Mesendoderm (in vitro differentiated cells): ENCODE data around the gene SLC30A9.

Experiments
- DNase-seq: peaks from one replicate; pipeline ENCODE4 v3.0.0; 2013
- H2AK5ac ChIP-seq: 2 replicates; pipeline ENCODE4 v1.6.1; 2013; ENCODE audit warnings: low read length, inconsistent platforms
- H2BK120ac ChIP-seq: 2 replicates; pipeline ENCODE4 v1.6.1; 2013; ENCODE audit warnings: low read depth, mild to moderate bottlenecking, low read length, moderate library complexity, mixed read lengths
- H2BK15ac ChIP-seq: replicated peaks from 2 replicates; pipeline ENCODE4 v1.6.1; 2013; ENCODE audit warnings: low read depth, mild to moderate bottlenecking, moderate library complexity
- H2BK5ac ChIP-seq: 2 replicates; pipeline ENCODE4 v1.6.1; 2013; ENCODE audit warnings: low read length, inconsistent platforms
- H3K18ac ChIP-seq: 2 replicates; pipeline ENCODE4 v1.6.1; 2013; ENCODE audit warnings: mild to moderate bottlenecking, low read length, mixed read lengths
- H3K23ac ChIP-seq: one replicate; pipeline ENCODE4 v1.6.1; 2013; ENCODE audit warnings: low read length
- H3K27ac ChIP-seq: 2 replicates; pipeline ENCODE4 v1.5.1; 2013; ENCODE audit warnings: low read depth, mild to moderate bottlenecking, inconsistent platforms, low read length, moderate library complexity
- H3K27me3 ChIP-seq: 2 replicates; pipeline ENCODE4 v1.6.1; 2013; ENCODE audit warnings: low read length, control low read depth, mild to moderate bottlenecking, inconsistent platforms; ENCODE audit not compliant: insufficient read depth, poor library complexity
- H3K36me3 ChIP-seq: 2 replicates; pipeline ENCODE4 v1.6.1; 2013; ENCODE audit warnings: low read length, inconsistent platforms; ENCODE audit not compliant: control insufficient read depth, insufficient read depth
- H3K4ac ChIP-seq: one replicate; pipeline ENCODE4 v1.6.1; 2013; ENCODE audit warnings: low read depth, mild to moderate bottlenecking, low read length, moderate library complexity
- H3K4me1 ChIP-seq: 2 replicates; pipeline ENCODE4 v1.6.1; 2013; ENCODE audit warnings: low read depth, low read length, inconsistent platforms; ENCODE audit not compliant: control insufficient read depth
- H3K4me2 ChIP-seq: 2 replicates; pipeline ENCODE4 v1.6.1; 2013; ENCODE audit warnings: low read length
- H3K4me3 ChIP-seq: 2 replicates; pipeline ENCODE4 v1.5.1; 2013; ENCODE audit warnings: mild to moderate bottlenecking, low read length
- H3K56ac ChIP-seq: one replicate; pipeline ENCODE4 v1.6.1; 2013; ENCODE audit warnings: low read length
- H3K79me1 ChIP-seq: 2 replicates; pipeline ENCODE4 v1.6.1; 2013; ENCODE audit warnings: low read length, inconsistent platforms
- H3K79me2 ChIP-seq: 2 replicates; pipeline ENCODE4 v1.6.1; 2013; ENCODE audit warnings: mild to moderate bottlenecking, low read length; ENCODE audit not compliant: control insufficient read depth, insufficient read depth
- H3K9ac ChIP-seq: 2 replicates; pipeline ENCODE4 v1.6.1; 2013; ENCODE audit warnings: low read length, inconsistent platforms
- H4K5ac ChIP-seq: one replicate; pipeline ENCODE4 v1.6.1; 2013; ENCODE audit warnings: low read length
- H4K8ac ChIP-seq: one replicate; pipeline ENCODE4 v1.6.1; 2013; ENCODE audit warnings: low read depth, mild to moderate bottlenecking, control low read depth, low read length, moderate library complexity
- WGBS: extraction: QIAGEN DNeasy Blood & Tissue Kit; methylation state at CpG from one replicate; pipeline ENCODE4 v1.1.7; 2013; ENCODE audit warnings: low lambda C conversion rate, missing lambda C conversion rate; ENCODE audit not compliant: insufficient coverage; ENCODE audit errors: extremely low coverage; 5-methylcytosine and 5-hydroxymethylcytosine counted together

Gene SLC30A9

DNA sequence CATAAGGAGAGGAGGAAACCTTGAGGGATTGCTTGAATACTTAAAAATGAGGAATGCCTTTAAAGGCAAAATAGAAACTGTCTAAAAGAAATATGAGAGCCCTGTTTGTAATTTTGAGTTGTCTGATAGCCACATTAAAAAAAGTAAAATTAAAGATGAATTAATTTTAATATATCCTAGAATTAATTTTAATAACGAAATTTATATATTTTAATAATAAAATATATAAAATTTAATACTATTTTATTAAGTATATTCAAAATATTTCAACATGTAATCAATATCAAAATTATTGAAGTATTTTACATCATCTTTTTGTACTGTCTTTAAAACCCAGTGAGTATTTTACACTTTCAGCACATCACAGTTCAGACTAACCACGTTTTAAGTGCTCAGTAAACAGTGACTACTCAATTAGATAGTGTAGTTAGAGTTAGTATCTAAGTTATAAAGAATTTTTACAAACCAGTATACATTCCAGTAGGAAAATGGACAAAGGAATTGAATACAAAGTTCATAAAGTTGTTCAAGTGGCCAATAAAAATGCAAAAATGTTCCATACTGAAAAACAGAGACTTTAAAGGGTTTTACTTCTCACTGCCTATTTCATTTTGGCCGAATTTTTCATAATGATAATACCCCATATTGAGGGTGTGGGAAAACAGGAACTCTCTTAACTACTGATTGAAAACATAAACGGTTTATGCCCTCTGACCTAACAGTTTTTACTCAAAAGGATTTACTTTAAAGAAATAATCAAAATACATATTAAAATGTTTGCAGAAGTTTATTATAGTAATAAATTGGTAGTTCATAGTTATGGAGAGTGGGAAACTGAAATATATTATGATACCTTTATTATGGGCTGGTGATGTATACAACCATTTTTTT is 2.9 kb downstream of the SLC30A9 start:
- Histone ChIP-seq H2BK15ac (no peak overlapping the region), H3K4me1 (no peaks in the 10 kb centered on the region), H2BK5ac (no peak overlapping the region), H3K27ac (no peak overlapping the region), H3K56ac (no peak overlapping the region), H4K8ac (no peak overlapping the region), H4K5ac (no peak overlapping the region), H3K79me2 (peaks cover 16% of the 10 kb centered on the region), H3K36me3 (no peaks in the 10 kb centered on the region), H3K27me3 (no peaks in the 10 kb centered on the region), H3K79me1 (peaks cover 7% of the 10 kb centered on the region), H3K23ac (no peak overlapping the region), H2AK5ac (no peak overlapping the region), H3K9ac (no peak overlapping the region), H3K4ac (no peak overlapping the region), H3K4me3 (no peak overlapping the region), H2BK120ac (no peak overlapping the region), H3K18ac (no peak overlapping the region), H3K4me2 (no peak overlapping the region)
- no CpG with 5 or more reads among the region's 4 CpGs for WGBS
- no peak for DNase-seq

DNA sequence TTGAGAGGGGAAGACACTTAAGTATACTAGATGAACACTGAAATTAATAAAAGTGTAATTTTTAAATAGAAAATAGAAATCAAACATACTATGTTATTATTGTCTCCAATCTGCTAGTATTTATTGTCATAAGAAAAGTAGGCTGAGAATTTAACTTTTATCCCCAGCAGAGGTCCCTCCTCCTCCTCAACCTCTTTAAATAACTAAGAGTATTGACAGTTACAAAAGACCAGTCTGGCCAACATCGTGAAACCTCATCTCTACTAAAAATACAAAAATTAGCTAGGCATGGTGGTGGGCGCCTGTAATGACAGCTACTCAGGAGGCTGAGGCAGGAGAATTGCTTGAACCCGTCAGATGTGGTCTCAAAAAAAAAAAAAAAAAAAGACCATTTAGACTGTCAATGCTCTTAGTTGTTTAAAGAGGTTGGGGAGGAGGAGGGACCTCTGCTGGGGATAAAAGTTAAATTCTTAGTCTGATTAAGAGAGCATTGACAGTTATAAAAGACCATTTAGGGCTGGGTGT is 4.2 kb downstream of the SLC30A9 start:
- H3K9ac ChIP-seq: no peak overlapping the region
- peaks cover 16% of the 10 kb centered on the region for H3K79me2 ChIP-seq
- no peak overlapping the region for H2AK5ac ChIP-seq
- no peak overlapping the region for H3K18ac ChIP-seq
- no peak overlapping the region for H2BK120ac ChIP-seq
- H2BK15ac ChIP-seq: no peak overlapping the region
- H2BK5ac ChIP-seq: no peak overlapping the region
- no peak overlapping the region for H3K4me2 ChIP-seq
- H3K23ac ChIP-seq: no peak overlapping the region
- H3K4ac ChIP-seq: no peak overlapping the region
- H3K36me3 ChIP-seq: no peaks in the 10 kb centered on the region
- H3K27ac ChIP-seq: no peak overlapping the region
- H3K27me3 ChIP-seq: no peaks in the 10 kb centered on the region
- H4K8ac ChIP-seq: no peak overlapping the region
- no peak overlapping the region for H3K4me3 ChIP-seq
- H3K4me1 ChIP-seq: no peaks in the 10 kb centered on the region
- H3K56ac ChIP-seq: no peak overlapping the region
- no peak overlapping the region for H4K5ac ChIP-seq
- no peak for DNase-seq
- WGBS: no CpG with 5 or more reads among the region's 3 CpGs
- peaks cover 7% of the 10 kb centered on the region for H3K79me1 ChIP-seq

DNA sequence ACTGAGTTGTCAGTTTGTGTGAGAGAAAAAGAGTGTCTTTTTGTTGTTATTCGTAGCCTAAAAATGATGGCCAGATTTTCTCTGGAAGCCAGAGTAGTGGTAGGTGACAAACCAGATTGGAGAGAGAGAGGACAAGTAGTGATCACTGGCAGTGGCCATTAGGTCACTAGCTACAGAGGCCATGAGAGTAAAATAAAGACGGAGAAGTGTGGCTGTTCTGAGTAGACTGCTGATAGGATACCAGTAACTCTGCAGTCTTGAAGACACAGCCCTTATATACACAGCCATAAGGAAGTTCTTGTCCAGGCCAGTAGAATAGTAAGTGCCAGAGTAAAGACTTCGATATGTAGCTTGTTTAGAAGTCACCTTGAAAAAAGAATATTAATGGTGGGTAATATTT is 7.7 kb downstream of the SLC30A9 start:
- peaks cover 2% of the 10 kb centered on the region for H3K79me1 ChIP-seq
- no CpG with 5 or more reads among the region's 3 CpGs for WGBS

DNA sequence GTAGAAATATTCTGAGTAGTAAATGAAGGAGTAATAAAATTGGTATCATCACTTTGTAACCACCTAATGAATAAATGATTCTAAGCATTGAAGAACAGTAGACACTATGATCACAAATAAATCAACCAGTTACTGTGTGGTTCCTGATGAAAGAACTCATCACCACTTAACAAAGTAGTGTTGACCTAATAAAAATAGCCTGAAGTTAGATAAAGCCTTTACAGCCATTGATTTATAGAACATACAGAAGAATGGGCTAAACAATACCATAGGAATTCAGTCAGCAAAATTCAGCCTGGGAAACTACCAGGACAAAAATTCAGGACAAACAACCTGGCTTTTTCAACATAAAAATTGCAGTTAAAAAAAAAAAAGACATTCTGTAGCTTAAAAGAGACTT is 9.0 kb downstream of the SLC30A9 start:
- H3K27ac ChIP-seq: no peak overlapping the region
- H3K4me1 ChIP-seq: no peaks in the 10 kb centered on the region
- H2BK15ac ChIP-seq: no peak overlapping the region
- H3K36me3 ChIP-seq: no peaks in the 10 kb centered on the region
- no peak overlapping the region for H3K23ac ChIP-seq
- H3K56ac ChIP-seq: no peak overlapping the region
- H3K18ac ChIP-seq: no peak overlapping the region
- H4K5ac ChIP-seq: no peak overlapping the region
- no peak overlapping the region for H3K4me2 ChIP-seq
- no peak overlapping the region for H2BK5ac ChIP-seq
- H3K4ac ChIP-seq: no peak overlapping the region
- no peak overlapping the region for H2BK120ac ChIP-seq
- DNase-seq: no peak
- no peak overlapping the region for H3K4me3 ChIP-seq
- H2AK5ac ChIP-seq: no peak overlapping the region
- peaks cover 2% of the 10 kb centered on the region for H3K79me1 ChIP-seq
- no peaks in the 10 kb centered on the region for H3K27me3 ChIP-seq
- H3K9ac ChIP-seq: no peak overlapping the region
- H3K79me2 ChIP-seq: peaks cover 1% of the 10 kb centered on the region
- H4K8ac ChIP-seq: no peak overlapping the region

More for the DNA sequence above, 7.7 kb downstream of the SLC30A9 start:
- H3K27me3 ChIP-seq: no peaks in the 10 kb centered on the region
- H3K4me2 ChIP-seq: no peak overlapping the region
- H3K4ac ChIP-seq: no peak overlapping the region
- H2BK120ac ChIP-seq: no peak overlapping the region
- H2AK5ac ChIP-seq: no peak overlapping the region
- no peak overlapping the region for H3K4me3 ChIP-seq
- H4K5ac ChIP-seq: no peak overlapping the region
- H3K56ac ChIP-seq: no peak overlapping the region
- no peak overlapping the region for H3K9ac ChIP-seq
- peaks cover 1% of the 10 kb centered on the region for H3K79me2 ChIP-seq
- DNase-seq: no peak
- no peak overlapping the region for H2BK15ac ChIP-seq
- H3K18ac ChIP-seq: no peak overlapping the region
- H3K4me1 ChIP-seq: no peaks in the 10 kb centered on the region
- no peak overlapping the region for H3K27ac ChIP-seq
- H2BK5ac ChIP-seq: no peak overlapping the region
- H3K36me3 ChIP-seq: no peaks in the 10 kb centered on the region
- no peak overlapping the region for H4K8ac ChIP-seq
- no peak overlapping the region for H3K23ac ChIP-seq

DNA sequence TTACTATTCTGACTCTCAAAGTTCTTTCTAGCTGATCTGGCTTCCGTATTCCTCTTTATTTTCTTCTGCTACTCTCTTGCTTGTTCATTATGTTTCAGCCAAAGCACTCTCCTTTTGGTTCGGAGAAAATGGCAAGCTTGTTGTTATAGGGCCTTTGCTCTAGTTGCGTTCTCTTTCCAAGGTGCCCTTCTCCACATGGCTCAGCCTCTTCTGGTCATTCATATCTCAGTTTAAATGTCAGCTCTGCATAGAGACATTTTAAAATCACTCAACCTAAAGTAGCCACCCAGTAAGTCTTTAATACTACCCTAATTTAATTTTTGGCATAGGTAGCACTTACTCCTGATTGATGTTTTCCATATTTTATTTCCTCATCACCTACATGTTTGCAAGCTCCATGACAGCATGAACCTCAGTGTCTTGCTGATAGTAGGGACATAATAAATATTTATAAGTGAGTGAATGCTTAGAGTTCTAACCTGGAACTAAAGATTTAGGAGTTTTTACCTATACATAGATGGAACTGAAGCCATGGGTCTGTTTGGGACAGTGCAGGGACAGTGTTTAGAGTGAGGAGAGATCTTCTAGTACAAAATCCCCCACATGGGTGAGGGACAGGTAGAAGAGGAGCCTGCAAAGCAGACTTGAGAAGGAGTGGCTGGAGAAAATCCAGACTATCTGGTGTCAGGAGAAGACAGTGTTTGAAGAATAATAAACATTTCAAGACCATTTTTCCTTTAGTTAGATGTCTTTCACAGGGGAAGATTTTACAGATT is 17.9 kb downstream of the SLC30A9 start:
- Histone ChIP-seq H3K36me3 (no peaks in the 10 kb centered on the region), H3K4me3 (no peak overlapping the region), H2BK15ac (no peak overlapping the region), H3K56ac (no peak overlapping the region), H4K8ac (no peak overlapping the region), H2BK5ac (no peak overlapping the region), H2BK120ac (no peak overlapping the region), H3K18ac (no peak overlapping the region), H3K27ac (no peak overlapping the region), H3K79me1 (peaks cover 8% of the 10 kb centered on the region), H2AK5ac (no peak overlapping the region), H4K5ac (no peak overlapping the region), H3K4me2 (no peak overlapping the region), H3K4me1 (peaks cover 3% of the 10 kb centered on the region), H3K27me3 (no peaks in the 10 kb centered on the region), H3K4ac (no peak overlapping the region), H3K79me2 (peaks cover 2% of the 10 kb centered on the region), H3K9ac (no peak overlapping the region), H3K23ac (no peak overlapping the region)
- no CpG with 5 or more reads among the region's 3 CpGs for WGBS
- DNase-seq: no peak
